K562 (cell line): ENCODE measurements around the gene BPNT1. TPM values are rescaled to one million over a fixed set of nuclear protein-coding genes. Genes with fewer than 3 reads are reported as not detected.

ENCODE experiments used
- CREM ChIP-seq: IDR thresholded peaks from 2 replicates; pipeline ENCODE4 v1.6.1; 2014; ENCODE audit warnings: antibody characterized with exemption, low read depth
- GABPB1 ChIP-seq: sonication (generic); formaldehyde crosslinking; IDR thresholded peaks from 2 replicates; pipeline ENCODE4 v1.8.0; 2022; ENCODE audit warnings: mild to moderate bottlenecking, missing genetic modification reagents
- ILK ChIP-seq: fragments of 450-650 bp; IDR thresholded peaks from 2 replicates; pipeline ENCODE4 v1.6.1; 2016; ENCODE audit warnings: missing genetic modification characterization, low read depth, mild to moderate bottlenecking, missing compliant biosample characterization, moderate library complexity, borderline replicate concordance
- NRF1 ChIP-seq, 2 experiments: fragments of 450-650 bp; IDR thresholded peaks in 1 of 2; conservative IDR thresholded peaks in 1 of 2; 2 replicates each; pipeline ENCODE4 v1.6.1; 2014; ENCODE audit warnings: mild to moderate bottlenecking in 2 of 2
- PHF8 ChIP-seq: fragments of 200-600 bp; sonication (generic); IDR thresholded peaks from 2 replicates; pipeline ENCODE4 v1.6.1; 2012; ENCODE audit warnings: mixed run types, mild to moderate bottlenecking, inconsistent platforms, low read length, moderate library complexity, borderline replicate concordance
- POLR2B ChIP-seq: fragments of 450-650 bp; IDR thresholded peaks from 2 replicates; pipeline ENCODE4 v1.6.1; 2018; ENCODE audit warnings: low read depth; ENCODE audit not compliant: partially characterized antibody
- RHOXF2B ChIP-seq: fragments of 250-450 bp; sonication (Bioruptor Pico); conservative IDR thresholded peaks from 2 replicates; pipeline ENCODE4 v1.5.1; 2021
- SMAD2 ChIP-seq: fragments of 150-350 bp; IDR thresholded peaks from 2 replicates; pipeline ENCODE4 v1.6.1; 2014; ENCODE audit warnings: low read depth, mild to moderate bottlenecking, low read length
- SMAD3 ChIP-seq: fragments of 450-650 bp; formaldehyde crosslinking; conservative IDR thresholded peaks from 2 replicates; pipeline ENCODE4 v1.4.0; 2020; ENCODE audit warnings: mild to moderate bottlenecking
- ZBTB11 ChIP-seq, 3 experiments: fragments of 200-800 bp in 1 of 3; fragments of 250-450 bp in 1 of 3; fragments of 450-650 bp in 1 of 3; sonication (Bioruptor Pico) in 1 of 3; sonication (Bioruptor generic) in 1 of 3; formaldehyde crosslinking in 1 of 3; IDR thresholded peaks; 2 replicates each; pipeline versions ENCODE4 v1.6.1 to v1.8.0; 2016 to 2022; ENCODE audit warnings: mild to moderate bottlenecking in 2 of 3, missing genetic modification characterization in 2 of 3, missing compliant biosample characterization in 1 of 3, moderate library complexity in 1 of 3
- ZC3H4 ChIP-seq: sonication (generic); formaldehyde crosslinking; IDR thresholded peaks from 2 replicates; pipeline ENCODE4 v1.9.0; 2021; ENCODE audit warnings: missing genetic modification reagents, borderline replicate concordance
- ZNF239 ChIP-seq: fragments of 250-450 bp; sonication (Bioruptor Pico); IDR thresholded peaks from 2 replicates; pipeline ENCODE4 v1.4.0; 2020; ENCODE audit warnings: mild to moderate bottlenecking
- ZNF3 ChIP-seq: fragments of 250-450 bp; sonication (Bioruptor Pico); IDR thresholded peaks from 2 replicates; pipeline ENCODE4 v1.5.0; 2021; ENCODE audit warnings: mild to moderate bottlenecking, moderate library complexity
- ZNF766 ChIP-seq: fragments of 200-800 bp; sonication (Bioruptor generic); conservative IDR thresholded peaks from 2 replicates; pipeline ENCODE4 v1.6.1; 2016; ENCODE audit warnings: missing genetic modification characterization, missing compliant biosample characterization
- polyA plus RNA-seq, 8 experiments: library from polyadenylated mRNA; depleted of rRNA in 4 of 8; stranded (reverse) in 5 of 8; unstranded in 3 of 8; fragments of >200 nt; fragmentation: Nextera tagmentation in 2 of 8; fragmentation: Illumina TruSeq in 1 of 8; extraction: Ambion mirVana in 2 of 8; extraction: Trizol in 1 of 8; gene quantifications; 2 replicates each; pipeline versions ENCODE4 v1.2.1 to v1.2.3, GENCODE V29; 2011 to 2014; ENCODE audit warnings: inconsistent platforms in 1 of 8, missing spikeins in 1 of 8
- total RNA-seq, 7 experiments: library from RNA; depleted of rRNA in 6 of 7; stranded (reverse); fragments of >200 nt in 6 of 7; fragmentation: Illumina TruSeq in 2 of 7; extraction: Trizol in 2 of 7; gene quantifications; 2 replicates each; pipeline versions ENCODE4 v1.2.1 to v1.2.3, GENCODE V29; 2011 to 2021; ENCODE audit warnings: low replicate concordance in 1 of 7
- TF ChIP-seq, protein P1 (sequence below): fragments of 250-450 bp; sonication (Bioruptor Pico); IDR thresholded peaks from 2 replicates; pipeline ENCODE4 v1.8.0; 2021; ENCODE audit warnings: moderate library complexity, mild to moderate bottlenecking, inconsistent platforms
- TF ChIP-seq, protein P2 (sequence below), 3 experiments: fragments of 200-800 bp in 1 of 3; sonication (Bioruptor generic) in 1 of 3; sonication (generic) in 1 of 3; formaldehyde crosslinking in 1 of 3; IDR thresholded peaks; 2 replicates each; pipeline versions ENCODE4 v1.6.1 to v1.8.0; 2016 to 2022; ENCODE audit warnings: mild to moderate bottlenecking in 2 of 3, missing compliant biosample characterization in 2 of 3, missing genetic modification characterization in 2 of 3, missing genetic modification reagents in 1 of 3

Gene BPNT1
- total and polyA plus RNA-seq, 9 of the 15 experiments (the other 6 are each of a cell fraction or from before 2014, with no cell fraction given) = 30.2 to 73.8 (median 40.5) TPM

DNA sequence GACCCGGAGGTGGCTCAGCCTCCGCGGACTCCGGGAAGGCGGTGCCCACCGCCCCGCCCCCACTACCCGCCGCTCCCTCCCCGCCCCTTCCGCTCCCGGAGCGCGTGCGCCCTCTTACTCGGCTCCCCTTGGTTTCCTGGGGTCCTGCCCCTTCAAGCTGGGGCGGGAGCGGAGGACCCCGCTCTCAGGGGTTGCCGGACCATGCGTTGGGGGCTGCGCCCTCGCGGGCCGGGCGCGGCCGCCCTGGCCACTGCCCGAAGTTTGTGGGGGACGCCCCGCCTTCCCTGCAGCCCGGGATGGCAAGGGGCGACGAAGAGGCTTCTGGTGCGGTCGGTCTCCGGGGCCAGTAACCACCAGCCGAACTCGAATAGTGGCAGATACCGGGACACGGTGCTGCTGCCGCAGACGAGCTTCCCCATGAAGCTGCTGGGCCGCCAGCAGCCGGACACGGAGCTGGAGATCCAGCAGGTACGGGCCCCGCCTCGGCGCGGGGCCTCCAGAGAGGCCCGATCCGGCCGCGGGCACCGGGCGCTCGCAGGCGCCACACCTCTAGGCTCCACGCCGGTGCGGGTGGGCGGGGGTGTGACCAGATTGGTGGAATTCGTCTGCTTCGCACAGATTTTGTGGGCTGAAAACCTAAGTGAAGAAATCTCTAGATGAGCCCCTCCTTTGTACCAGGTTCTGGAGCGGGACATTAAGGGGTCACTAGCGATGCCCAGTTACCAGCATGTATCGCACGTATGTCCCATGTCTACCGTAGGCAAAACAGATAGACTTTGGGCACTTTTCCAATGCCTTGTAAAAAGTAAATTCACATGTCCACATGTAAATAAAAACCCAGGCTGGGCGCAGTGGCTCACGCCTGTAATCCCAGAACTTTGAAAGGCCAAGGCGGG is 4.7 kb upstream of the BPNT1 start, which contains the start of gene IARS2 (continued):
- no peak for TF ChIP-seq ZC3H4 (CRISPR knock-in tag)
- no peak for TF ChIP-seq SMAD2
- TF ChIP-seq, protein P1, sequence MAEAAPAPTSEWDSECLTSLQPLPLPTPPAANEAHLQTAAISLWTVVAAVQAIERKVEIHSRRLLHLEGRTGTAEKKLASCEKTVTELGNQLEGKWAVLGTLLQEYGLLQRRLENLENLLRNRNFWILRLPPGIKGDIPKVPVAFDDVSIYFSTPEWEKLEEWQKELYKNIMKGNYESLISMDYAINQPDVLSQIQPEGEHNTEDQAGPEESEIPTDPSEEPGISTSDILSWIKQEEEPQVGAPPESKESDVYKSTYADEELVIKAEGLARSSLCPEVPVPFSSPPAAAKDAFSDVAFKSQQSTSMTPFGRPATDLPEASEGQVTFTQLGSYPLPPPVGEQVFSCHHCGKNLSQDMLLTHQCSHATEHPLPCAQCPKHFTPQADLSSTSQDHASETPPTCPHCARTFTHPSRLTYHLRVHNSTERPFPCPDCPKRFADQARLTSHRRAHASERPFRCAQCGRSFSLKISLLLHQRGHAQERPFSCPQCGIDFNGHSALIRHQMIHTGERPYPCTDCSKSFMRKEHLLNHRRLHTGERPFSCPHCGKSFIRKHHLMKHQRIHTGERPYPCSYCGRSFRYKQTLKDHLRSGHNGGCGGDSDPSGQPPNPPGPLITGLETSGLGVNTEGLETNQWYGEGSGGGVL = no peak
- TF ChIP-seq PHF8 = peak; percentile 82; the same call in 1 of the 2 replicates
- peak; percentile 82 for TF ChIP-seq GABPB1 (CRISPR knock-in tag)
- peak; percentile 70 to 75 for TF ChIP-seq NRF1 (conservative IDR thresholded peaks at IDR 0.05 in 1 of 2, IDR thresholded peaks at IDR 0.05 in 1 of 2)
- TF ChIP-seq ZNF766 (CRISPR knock-in tag) = no peak
- TF ChIP-seq SMAD3 (CRISPR knock-in tag) = no peak
- TF ChIP-seq ILK = no peak
- peak in 2 of 3 experiments; percentile 81 to 97; a peak in 4 of 6 replicates for TF ChIP-seq ZBTB11 (CRISPR knock-in tag; IDR thresholded peaks at IDR 0.05)
- peak; percentile 37; the same call in 1 of the 2 replicates for TF ChIP-seq CREM
- TF ChIP-seq POLR2B = peak; percentile 58
- no peak for TF ChIP-seq ZNF3 (CRISPR knock-in tag)
- no peak for TF ChIP-seq RHOXF2B
- TF ChIP-seq ZNF239 (CRISPR knock-in tag) = no peak
- TF ChIP-seq, protein P2, sequence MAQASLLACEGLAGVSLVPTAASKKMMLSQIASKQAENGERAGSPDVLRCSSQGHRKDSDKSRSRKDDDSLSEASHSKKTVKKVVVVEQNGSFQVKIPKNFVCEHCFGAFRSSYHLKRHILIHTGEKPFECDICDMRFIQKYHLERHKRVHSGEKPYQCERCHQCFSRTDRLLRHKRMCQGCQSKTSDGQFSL (CRISPR knock-in tag; IDR thresholded peaks at IDR 0.05) = no peak
- TF ChIP-seq, protein P2 (tag; IDR thresholded peaks at IDR 0.05) = no peak; a peak in 1 of 4 replicates
